AG09319 (cell line): ENCODE measurements around the gene DDI1.

Experiments
- DNase-seq: peaks from one replicate; pipeline ENCODE4 v3.0.0-alpha.2; 2010; ENCODE audit warnings: low read depth; ENCODE audit errors: extremely low read depth
- CTCF ChIP-seq: IDR thresholded peaks from 2 replicates; pipeline ENCODE4 v1.5.1; 2011; ENCODE audit warnings: low read depth, mild to moderate bottlenecking, inconsistent platforms, low read length, moderate library complexity

The DDI1 gene

GRCh38 chr11:103997082-103997481 lies 39.4 kb upstream of the DDI1 start:
- DNase-seq = no peak
- TF ChIP-seq CTCF = no peak

- TF ChIP-seq CTCF = no peak
- no peak for DNase-seq
These were observed 37.5 kb upstream of the DDI1 start for GRCh38 chr11:103998826-103999508.

- DNase-seq = no peak
- no peak for TF ChIP-seq CTCF
These were observed 35.6 kb upstream of the DDI1 start for GRCh38 chr11:104000798-104001197.

GRCh38 chr11:104001561-104002056 lies 34.8 kb upstream of the DDI1 start:
- TF ChIP-seq CTCF = no peak
- no peak for DNase-seq

- DNase-seq = no peak
- TF ChIP-seq CTCF = no peak
These were observed 32.9 kb upstream of the DDI1 start for GRCh38 chr11:104003491-104003890.

- no peak for TF ChIP-seq CTCF
- DNase-seq = no peak
These were observed 31.1 kb upstream of the DDI1 start for GRCh38 chr11:104005234-104005855.

- TF ChIP-seq CTCF = peak; percentile 5
- DNase-seq = no peak
These were observed 26.7 kb upstream of the DDI1 start for GRCh38 chr11:104009744-104010143.
